Activated T-helper 1 cell treated with Interleukin-2 at 50 U/mL for 16 hours (primary cell): Measurements from ENCODE around the gene SNX10.

ENCODE experiments used
- DNase-seq: peaks from one replicate; pipeline ENCODE4 v3.0.0-alpha.2; 2020; ENCODE audit warnings: low read depth

SNX10 gene

DNA sequence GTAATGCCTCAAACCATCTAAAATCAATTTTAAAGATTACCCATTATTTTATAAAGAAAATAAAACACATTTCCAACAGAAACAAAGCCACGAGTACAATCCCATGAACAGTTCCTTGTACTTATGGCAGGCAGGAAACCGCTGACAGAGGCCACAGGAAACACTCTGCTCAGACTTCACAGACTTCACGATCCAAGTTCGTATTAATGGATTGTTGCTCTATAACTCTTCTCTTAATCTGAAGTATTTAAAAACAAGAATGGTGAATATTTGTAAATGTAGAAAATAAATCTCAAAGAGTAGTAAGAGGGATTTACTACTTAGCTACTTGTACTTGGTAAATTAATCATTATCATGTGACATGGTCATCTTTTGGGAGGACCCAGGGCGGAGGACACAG, 78.3 kb downstream of the SNX10 start:
- DNase-seq = no peak

DNA sequence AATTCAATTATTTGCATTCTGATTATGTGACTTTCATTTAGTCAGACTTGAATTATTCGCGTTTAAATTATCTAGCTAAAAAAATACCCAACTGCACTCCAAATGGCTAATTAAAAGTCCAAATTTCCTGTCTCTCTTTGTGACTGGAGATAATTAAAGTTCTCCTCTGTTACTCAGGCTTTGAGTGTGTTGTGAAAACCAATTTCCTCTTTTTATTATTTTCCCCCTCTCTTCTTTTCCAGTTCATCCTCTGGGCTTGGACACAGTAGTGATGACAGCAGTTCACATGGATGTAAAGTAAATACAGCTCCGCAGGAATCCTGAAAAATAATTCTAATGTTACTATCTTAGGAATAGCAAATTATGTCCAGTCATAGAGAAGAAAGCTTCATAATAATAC, 80.6 kb downstream of the SNX10 start:
- no peak for DNase-seq

DNA sequence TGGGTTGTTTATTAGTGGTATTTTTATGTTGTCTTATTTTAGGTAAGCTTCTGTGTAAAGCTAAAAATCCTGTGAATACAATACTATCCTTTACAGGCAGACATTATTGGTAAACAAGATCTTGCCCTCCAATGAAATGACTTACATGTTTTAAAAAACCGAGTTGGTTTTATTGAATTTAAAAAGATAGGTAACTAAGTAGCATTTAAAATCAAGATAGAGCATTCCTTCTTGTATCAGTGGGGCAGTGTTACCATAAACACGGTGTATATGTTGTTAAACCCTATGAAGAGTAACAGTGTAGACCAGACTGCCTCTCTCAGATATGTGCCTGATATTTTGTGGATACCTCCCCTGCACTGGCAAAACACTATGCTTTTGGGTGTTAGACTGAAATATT, 81.0 kb downstream of the SNX10 start:
- DNase-seq = no peak

DNA sequence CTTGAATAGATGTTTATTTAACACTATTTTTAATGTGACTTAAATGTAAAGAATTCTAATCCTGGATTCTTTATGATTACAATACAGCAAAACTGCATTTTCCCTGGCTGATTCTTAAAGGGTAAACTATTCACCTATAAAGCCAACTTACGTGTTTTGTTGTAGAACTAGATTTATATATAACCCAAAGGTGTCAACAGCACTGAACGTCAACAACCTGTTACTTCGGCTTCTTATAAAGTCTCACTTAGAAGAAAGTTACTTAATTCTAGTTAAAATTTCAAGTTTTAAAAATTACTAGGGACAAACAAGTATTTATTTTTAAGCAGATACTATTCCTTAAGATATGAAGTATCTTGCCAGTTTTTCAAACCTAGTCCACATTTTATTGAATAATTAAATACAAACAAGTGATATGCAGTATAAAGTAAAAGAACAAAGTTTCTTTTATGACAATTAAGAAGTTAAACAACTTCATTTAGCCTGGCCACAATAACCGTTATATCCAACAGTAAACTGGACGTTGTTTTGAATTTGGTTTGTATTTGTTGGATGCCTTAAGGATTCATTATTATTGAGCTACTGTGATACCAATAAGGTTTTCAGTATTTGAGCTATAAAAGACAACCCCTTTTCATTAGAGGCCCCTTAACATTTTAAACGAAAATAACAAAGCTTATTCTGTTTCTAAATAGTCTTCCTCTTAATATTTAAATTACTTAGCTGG, 83.1 kb downstream of the SNX10 start:
- DNase-seq = no peak

DNA sequence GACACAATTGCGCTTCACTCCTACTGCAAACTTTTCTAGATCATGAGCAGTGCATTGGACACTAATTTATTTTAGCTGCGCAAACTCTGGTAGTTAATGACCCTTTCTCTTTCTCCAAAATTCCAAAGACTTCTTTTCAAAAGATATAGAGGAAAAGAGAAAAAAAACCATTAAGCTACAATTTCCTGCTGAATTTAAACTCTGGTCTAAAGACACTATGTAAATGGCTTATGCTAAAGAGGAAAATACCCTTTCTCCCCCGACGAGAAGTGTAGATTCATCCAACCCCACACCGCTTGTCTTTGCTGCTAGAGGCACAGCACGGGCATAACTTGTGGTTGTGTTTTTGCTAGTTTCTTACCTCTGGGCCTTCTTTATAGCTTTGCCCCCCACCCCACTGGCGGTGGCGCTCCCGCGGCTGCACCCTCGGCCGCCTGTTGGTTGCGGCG, 84.1 kb downstream of the SNX10 start:
- no peak for DNase-seq

DNA sequence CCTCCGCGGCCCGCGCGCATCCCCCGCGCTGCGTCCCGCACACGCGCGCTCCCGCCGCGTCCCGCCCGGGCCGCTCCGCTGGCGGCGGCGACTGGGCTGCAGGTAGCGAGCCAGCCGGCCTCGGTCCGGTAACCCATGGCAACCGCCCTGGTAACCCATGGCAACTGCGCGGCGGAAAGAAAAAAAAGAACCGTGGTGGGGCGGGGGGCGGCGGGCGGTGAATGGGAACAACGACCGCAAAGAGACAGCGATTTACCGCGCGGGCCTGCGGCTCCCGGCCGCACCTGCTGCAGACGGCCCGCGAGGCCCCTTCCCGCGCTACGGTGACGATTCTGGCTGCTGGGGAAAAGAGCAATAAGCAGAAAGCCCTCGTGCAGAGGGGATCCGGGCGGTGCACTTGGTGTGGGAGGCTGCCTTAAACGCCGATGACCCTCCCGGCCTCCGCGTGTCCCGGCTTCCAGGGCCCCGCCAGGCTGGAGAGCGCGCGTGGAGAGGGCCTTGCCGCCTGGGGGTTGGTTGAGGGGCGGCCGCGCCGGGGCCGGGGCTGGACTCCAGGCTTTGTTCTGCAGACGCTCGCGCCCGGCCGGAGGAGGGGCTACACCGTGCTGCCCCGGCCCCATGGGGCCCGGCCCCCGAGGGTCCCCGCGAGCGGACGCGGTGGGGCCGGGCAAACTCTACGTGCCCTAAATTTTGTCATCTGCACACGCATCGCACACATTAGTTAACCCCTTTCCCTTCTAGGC, 84.7 kb downstream of the SNX10 start:
- DNase-seq = no peak

DNA sequence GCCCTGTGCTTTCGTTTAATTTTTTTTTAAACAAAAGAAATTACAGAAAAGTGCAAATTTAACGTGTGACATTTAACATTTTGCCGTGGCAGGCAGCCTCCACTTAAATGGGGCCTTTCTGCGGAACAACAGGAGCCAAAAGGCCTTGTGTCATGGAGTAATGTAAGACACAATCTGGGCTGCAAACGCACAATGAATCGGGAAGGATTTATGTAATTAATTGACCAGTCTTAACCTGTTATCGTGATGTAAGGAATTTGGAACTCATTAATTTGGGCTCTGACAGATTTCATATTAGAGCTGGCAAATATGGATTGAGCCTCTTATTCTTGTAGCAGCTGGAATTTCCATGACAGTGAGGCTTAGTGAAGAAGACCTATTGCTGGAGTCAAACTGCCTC, 86.4 kb downstream of the SNX10 start:
- no peak for DNase-seq

DNA sequence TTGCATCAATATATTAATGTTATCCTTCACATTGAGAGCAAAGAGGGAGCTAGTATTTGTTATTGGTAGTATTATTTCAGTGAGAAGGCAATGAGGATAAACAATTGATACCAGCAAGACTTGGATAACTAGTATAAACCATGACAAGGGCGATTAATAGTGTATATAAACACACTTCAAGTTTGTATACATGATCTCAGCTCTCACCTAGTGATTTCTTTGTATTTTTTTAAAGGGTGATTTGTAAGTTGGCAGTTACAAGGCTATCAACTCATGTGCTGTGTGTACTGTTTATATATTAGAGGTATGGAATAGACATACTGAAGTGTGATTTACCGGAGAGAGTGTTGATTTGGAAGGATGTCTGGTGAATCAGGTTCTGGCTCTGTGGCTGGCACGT, 88.0 kb downstream of the SNX10 start:
- DNase-seq = no peak

DNA sequence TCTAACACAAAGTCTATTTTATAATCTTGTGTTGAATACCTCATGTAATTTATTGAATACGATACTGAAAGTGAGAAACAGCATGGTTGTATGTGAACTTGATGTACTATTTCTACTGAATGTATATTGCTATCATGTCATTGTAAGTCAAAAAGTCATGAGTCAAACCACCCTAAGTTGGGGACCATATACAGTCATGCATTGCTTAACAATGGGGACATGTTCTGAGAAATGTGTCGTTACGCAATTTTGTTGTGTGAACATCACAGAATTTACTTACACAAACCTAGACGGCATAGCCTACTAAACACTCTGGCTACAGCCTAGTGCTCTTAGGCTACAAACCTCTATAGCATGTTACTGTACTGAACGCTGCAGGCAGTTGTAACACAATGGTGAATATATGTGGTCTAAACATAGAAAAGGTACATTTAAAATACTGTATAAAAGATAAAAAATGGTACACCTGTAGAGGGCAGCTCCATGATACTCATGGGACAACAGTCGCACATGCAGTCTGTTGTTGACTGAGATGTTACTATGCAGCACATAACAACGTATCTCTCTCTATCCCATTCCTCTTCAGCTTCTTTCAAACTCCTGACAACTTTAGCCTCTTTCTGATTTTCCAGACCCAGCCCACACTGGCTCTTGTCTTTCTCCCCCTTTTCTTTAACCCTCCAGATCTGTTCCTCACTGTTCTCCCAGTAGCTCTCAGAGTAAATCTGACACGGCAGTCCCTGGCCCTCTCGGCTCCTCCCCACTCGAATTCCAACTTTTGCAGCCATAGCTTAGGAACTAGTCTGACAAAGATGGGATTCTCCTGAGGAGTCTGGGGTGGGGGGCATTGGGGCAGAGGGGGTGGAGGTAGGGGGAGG, 90.1 kb downstream of the SNX10 start:
- DNase-seq = no peak

DNA sequence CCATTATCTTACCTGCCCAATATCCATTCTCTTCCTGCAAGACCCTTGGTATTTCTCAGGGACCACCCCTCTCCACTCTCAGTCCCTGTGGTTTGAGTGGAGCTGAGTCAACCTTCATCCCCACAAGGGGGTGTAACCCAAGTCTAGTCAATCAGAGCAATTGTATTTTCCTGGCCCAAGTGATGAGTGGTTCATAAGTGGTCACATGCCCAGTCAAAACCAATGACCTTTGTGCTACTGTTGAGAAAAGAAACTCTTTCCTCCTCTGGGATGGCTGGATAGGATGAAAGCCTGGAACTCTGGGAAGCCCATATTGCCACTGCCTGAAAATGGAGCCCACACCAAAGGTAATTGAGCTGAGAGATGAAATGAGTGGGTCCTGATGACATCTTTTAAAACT, 93.6 kb downstream of the SNX10 start:
- DNase-seq = no peak

DNA sequence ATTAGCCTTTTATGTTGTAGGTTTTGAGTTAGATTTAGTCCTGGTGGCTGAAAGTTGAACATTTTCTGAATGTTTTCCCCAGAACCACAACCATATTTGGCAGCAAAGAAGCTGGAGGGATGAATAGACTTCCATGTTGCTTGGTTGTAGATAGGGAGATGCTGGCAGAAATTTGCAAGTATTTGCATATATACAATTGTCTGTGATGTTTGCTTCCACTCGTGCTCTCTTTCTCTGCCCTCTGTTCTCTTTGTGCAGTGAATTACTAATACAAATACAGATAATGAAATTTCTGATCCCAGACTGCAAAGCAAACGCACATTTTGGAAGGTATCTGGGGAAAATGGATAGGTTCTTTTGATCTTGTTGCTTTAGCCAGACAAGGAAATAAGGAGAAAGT, 96.1 kb downstream of the SNX10 start:
- no peak for DNase-seq

DNA sequence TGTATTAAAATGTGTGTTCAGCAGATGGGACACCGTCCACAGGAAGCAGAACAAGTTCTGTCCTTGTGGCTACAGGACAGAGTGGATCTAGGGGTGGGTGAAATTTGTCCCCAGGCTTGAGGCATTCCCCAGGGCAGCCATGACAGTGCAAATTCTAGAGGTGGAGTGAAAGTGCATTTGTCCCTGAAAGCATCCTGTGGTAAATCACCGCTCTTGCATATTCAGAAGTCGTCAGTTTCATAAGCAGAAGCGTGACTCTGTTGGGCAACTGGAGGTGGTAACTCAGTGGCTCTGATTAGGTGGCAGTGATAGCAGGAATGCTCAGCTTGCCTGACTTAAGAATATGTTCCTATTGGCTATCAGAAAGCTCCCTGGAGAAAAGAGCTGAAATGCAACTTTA, 96.6 kb downstream of the SNX10 start:
- DNase-seq = no peak

DNA sequence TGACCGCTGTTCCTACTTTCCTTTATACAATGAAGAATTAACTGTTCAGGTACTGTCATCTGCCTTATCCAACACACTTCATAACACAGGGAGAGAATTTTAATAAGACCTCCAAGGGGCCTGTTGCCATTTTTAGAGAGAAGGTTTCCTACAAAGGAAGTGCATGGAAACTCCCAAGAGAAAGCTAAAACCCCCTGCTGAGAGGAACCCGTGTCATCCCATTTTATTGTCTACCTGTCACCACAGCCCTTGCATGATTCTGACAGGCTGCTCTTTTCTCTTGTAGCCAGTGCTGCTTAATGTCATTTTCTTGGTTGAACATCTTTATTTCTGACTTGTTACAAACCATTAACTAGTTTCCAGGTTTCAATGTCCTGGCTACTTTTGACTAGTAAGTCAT, 98.4 kb downstream of the SNX10 start:
- no peak for DNase-seq

DNA sequence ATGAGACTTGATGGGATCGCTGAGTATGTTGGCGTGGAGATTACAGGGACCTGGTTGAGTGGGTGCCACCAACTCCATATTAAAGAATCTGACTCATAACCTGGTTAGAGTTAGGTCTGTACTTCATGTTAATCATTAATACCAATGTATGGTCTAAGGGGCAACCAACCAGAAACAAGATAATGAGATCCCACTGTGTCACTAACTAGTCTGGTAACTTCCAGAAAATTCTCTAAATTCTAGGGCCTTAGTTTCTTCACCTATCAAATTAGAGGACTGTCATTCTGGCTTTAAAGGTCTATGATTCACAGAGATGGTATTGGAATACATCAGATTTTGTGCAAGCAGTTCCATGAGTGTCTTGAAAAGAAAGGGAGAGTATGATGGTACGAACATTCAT, 102.2 kb downstream of the SNX10 start:
- no peak for DNase-seq

DNA sequence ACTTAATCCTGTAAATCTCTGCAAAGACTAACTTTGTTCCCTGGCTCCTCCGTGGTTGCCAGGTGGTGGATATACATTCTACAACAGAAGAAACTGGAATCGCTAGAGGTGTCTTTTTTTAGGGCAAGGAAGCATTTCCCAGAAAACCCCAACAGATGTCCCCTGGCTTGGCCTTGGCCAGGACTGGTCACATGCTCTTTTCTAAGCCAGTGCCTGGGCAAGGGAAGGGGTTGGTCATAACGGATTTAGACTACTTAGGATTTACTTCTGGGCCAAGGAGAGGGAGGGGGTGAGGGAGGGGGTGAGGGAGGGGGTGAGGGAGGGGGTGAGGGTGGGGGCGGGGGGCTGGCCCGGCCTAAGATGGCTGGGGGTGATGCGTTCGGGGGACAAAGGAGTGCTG, 105.7 kb downstream of the SNX10 start:
- DNase-seq = no peak

DNA sequence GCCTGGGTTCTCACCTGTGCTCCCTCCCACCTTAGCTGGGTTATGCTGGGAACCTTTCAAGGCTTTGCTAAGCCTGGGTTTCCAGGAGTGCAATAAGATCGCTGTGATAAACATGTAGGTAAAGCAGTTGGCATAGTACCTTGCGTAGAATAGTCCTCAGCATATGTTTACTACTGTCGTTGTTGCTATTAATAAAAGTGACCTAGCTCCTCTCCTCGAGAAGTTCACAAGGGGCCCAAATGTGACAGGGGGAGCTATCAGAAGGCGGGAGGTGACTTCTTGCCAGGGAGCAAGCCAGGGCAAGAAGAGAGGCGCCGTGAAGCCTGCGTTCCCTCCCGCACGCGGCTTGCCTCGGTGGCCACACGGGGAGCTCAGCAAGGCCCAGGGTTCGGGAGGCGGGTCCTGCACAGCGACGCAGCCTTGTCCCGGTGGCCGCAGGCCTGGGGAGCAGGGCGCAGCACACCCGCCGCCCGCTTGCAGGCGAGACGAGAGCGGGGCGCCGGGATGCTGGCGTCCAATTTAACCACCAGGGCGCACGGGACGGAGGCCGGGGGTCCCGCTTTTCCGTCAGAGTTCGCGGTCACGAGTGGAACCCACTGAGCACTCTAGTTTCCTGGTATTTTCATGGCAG, 106.2 kb downstream of the SNX10 start:
- DNase-seq = no peak

DNA sequence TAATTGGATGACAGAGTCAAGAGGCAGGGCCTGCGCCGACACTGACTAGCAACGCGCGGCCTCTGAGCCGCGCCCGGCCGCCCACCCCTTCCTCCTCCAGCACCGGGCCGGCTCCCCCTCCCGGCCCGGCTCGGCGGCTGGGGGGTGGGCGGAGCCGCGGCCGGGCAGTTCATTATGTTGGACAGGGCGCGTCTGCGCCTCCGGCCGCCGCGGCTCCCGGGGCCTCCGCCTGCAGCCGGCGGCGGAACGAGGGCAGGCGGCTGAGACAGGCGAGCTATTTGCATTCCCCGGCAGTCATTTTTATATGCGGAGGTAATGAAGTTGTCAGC, 106.7 kb downstream of the SNX10 start:
- DNase-seq = no peak

DNA sequence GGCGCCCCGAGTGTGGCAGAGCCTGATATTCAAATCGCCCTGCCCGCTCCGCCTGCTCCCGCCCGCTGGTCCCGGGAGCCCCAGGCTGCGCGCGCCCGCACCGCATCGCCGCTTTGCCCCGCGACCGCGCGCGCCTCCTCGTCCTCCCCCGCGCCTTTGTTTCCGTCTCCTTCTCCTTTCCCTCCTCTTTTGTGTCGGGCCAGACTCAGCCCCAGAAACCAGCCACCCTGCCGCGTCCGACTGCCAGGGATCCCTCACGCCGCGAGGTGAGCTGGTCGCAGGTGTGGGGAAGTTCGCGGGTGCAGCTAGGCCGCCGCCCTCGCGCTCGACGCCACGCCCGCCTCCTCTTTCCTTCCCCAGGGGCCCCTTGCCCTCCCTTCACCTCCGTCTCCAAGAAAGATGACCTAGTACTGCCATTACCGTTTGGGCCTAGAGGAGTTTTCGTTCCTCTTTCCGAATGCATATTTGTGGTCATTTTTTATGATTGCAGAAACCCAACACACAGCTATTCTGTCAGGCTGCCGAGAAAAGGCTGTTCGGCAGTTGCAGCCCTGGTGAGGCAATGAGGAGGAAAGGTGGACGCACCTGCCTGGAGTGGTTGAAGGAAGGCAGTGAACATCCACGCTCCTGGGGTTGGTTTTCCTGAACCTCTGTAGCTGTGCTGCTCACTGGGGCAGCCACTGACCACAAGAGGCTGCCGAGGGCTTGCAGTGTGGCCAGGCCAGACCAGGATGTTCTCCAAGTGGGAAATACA, 107.3 kb downstream of the SNX10 start:
- DNase-seq = no peak

DNA sequence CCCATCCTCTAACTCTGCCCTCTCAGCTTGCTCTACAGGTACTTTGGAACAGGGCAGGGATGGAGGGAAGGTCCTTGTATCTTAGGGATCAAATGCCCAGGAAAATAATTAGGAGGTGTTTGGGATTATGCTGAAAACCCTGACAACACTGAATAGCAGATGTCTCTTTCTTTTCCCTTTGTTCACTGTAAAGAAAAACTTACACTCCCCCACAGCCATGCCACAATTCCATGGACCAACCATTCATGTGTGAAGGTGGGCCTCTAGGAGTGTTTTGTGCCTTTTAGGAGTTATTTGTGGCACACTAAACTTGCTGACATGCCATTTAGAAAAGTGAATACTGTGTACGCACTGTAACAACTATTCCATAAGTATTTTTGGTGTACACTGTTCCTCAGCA, 108.1 kb downstream of the SNX10 start:
- no peak for DNase-seq

DNA sequence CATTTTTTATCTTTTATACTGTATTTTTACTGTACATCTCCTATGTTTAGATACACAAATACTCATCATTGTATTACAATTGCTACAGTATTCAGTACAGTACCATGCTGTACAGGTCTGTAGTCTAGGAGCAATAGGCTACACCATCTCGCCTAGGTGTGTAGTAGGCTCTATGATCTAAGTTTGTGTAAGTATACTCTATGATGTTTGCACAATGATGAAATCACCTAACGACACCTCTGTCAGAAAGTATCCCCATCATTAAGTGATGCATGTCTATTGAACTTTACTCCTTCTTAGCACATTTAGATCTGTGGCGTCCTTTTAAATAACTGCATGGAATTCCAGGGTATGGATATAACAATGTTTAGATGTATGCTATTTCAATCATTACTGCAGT, 112.0 kb downstream of the SNX10 start:
- no peak for DNase-seq

DNA sequence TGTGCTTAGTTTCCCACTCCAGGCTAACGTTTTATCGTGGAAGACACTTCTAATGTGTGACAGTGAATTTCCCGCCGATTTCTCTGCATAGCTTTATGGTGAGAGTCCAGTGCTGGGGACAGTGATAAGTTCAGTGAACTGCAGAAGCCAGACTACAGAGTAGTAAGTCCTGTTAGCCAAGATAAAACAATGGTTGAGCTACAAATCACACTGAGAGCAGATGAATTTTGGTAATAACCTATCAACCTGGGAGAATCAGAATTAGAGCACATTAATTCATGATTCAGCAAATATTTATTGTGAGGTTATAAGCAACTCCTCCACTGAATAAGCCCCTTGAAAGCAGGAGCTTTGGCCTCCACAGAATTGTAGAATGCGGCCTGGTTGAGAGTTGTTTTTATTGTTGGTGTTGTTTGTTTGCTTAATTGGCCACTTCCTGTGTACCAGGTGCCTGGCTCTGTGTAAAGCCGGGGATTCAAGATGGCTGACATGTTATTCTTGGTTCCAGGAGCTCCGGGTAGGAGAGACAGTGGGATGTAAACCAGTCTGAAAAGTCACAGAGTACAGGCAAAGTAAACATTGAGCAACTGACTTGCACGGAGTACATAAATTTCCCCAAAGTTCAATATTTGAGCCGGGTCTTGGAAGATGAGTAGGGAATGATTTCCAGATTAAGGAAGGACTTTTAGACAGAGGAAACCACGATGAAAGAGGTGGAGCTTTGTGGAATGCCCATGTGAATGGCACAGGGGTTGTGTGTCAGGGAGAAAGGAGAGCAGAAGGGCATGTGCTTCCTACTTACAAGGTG, 112.7 kb downstream of the SNX10 start:
- DNase-seq = no peak
